ENCODE data around the gene SLC22A23. TPM values are rescaled to one million over a fixed set of nuclear protein-coding genes. Genes with fewer than 3 reads are reported as not detected.
A peak's percentile ranks its signal among the peaks of the same experiment; 100 is the strongest.

SLC22A23 gene
- total RNA-seq, 1 donor from 2014 or later = 27.8 TPM

DNA sequence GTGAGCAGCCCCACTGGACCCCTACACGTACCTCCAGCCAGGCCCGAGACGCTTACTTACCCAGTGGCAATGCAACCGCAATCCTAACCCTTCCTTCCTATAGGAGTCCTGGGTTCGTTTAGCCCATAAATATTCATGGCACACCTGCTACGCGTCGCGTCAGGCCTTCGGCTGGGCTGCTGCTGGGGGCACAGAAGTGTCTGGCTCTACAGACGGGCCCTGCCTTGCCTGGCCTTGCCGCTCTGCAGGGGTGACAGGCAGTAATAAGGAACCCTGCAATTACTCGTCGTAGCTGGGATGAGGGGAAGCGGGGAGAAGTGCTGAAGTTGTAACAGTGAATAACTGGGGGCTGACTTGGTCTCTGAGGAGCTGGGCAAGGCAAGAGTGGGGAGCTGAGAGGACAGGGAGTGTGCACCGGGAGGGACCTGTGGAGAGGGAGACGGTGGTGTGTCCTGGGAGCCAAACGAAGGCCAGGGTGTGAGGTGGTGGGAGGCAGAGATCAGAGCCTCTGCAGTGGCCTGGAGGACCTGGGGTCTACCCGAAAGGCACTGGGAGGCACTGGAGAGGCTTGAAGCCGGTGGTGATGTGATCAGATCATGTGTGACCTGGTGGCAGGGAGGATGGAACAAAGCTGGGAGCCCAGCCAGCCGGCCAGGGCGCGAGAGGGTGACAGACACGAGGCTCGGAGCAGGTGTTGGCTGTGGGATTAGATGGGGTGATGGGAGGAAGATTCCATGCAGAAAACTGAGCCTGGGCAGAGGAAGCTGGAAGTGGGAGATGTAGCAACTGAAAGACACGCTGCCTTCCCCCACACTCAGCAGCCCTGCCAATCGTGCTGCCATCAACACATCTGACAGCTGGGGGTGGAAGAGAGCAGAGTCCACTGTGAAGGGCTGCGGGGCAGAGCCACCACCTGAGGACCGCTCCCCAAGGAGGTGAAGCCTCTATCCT is 161.7 kb downstream of the SLC22A23 start:
- H3K36me3 ChIP-seq = peaks cover 3% of the 10 kb centered on the region
- intact Hi-C loops (cut with DNase I) = no loop called here
- no peaks in the 10 kb centered on the region for H3K27me3 ChIP-seq (ENCODE audit: low read depth)
- no peak for DNase-seq
- no peak overlapping the region for H3K4me3 ChIP-seq
- no peaks in the 10 kb centered on the region for H3K4me1 ChIP-seq
- H3K27ac ChIP-seq = no peak overlapping the region
- H3K9me3 ChIP-seq = no peaks in the 10 kb centered on the region
- TF ChIP-seq, protein P1, sequence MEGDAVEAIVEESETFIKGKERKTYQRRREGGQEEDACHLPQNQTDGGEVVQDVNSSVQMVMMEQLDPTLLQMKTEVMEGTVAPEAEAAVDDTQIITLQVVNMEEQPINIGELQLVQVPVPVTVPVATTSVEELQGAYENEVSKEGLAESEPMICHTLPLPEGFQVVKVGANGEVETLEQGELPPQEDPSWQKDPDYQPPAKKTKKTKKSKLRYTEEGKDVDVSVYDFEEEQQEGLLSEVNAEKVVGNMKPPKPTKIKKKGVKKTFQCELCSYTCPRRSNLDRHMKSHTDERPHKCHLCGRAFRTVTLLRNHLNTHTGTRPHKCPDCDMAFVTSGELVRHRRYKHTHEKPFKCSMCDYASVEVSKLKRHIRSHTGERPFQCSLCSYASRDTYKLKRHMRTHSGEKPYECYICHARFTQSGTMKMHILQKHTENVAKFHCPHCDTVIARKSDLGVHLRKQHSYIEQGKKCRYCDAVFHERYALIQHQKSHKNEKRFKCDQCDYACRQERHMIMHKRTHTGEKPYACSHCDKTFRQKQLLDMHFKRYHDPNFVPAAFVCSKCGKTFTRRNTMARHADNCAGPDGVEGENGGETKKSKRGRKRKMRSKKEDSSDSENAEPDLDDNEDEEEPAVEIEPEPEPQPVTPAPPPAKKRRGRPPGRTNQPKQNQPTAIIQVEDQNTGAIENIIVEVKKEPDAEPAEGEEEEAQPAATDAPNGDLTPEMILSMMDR (IDR thresholded peaks at IDR 0.05) = no peak
- no peak for ATAC-seq

- Histone ChIP-seq H3K27ac (no peak overlapping the region), H3K4me3 (no peak overlapping the region), H3K9me3 (no peaks in the 10 kb centered on the region), H3K36me3 (peaks cover 3% of the 10 kb centered on the region), H3K4me1 (no peaks in the 10 kb centered on the region), H3K27me3 (ENCODE audit: low read depth) (no peaks in the 10 kb centered on the region)
- TF ChIP-seq, protein P1 (IDR thresholded peaks at IDR 0.05) = no peak
- intact Hi-C loops (cut with DNase I) = no loop called here
- ATAC-seq (no peak), DNase-seq (no peak)
Measured at GRCh38 chr6:3294396-3294795, 162.5 kb downstream of the SLC22A23 start.

GRCh38 chr6:3293271-3294155 is 163.3 kb downstream of the SLC22A23 start:
- ATAC-seq (peak in 1 of 2 donors; percentile 13), DNase-seq (no peak)
- Histone ChIP-seq H3K27me3 (ENCODE audit: low read depth) (no peaks in the 10 kb centered on the region), H3K27ac (no peak overlapping the region), H3K9me3 (no peaks in the 10 kb centered on the region), H3K4me1 (no peaks in the 10 kb centered on the region), H3K4me3 (no peak overlapping the region), H3K36me3 (peaks cover 6% of the 10 kb centered on the region)
- intact Hi-C loops (cut with DNase I) = no loop called here
- TF ChIP-seq, protein P1 (IDR thresholded peaks at IDR 0.05) = no peak

DNA sequence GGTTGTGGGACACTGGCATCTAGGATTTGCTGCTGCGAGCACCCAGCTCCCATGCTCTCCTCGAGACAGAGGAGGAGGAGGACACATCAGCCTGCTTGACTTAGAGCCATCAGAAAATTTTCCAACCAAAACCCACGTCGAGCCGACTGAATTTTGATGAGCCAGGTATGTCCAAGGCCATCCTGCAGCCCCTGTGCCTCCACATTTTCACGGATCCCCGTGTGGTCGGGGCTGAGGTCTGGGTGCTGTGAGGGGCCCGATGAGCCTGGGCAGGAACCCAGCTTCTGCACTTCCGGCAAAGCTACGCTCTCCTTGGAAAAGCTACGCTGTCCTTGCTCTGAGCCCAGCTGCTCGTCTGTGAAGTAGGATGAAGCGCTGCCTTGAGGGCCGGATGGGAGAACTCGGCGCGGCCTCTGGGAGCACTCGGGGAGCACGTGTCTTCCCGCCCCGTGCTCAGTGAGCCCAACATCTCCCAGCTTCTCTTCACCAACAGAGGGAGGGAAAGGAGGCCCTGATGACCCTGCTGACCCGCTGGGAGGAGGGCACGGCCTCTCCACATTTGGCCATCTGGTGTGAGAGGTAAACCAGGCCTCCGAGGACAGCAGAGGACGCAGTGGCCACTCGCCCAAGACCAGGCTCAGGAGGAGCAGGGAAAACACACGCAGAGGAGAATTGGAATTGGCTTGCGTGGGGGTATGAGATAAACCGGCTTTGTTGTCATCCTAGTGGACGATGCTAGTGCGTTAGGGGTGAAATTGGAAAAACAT is 164.2 kb downstream of the SLC22A23 start:
- Histone ChIP-seq H3K36me3 (peaks cover 6% of the 10 kb centered on the region), H3K4me3 (no peak overlapping the region), H3K27me3 (ENCODE audit: low read depth) (no peaks in the 10 kb centered on the region), H3K27ac (peak overlapping the region; percentile 7), H3K9me3 (no peaks in the 10 kb centered on the region), H3K4me1 (no peaks in the 10 kb centered on the region)
- intact Hi-C loops (cut with DNase I) = no loop called here
- no peak for ATAC-seq
- TF ChIP-seq, protein P1 (IDR thresholded peaks at IDR 0.05) = no peak
- no peak for DNase-seq

DNA sequence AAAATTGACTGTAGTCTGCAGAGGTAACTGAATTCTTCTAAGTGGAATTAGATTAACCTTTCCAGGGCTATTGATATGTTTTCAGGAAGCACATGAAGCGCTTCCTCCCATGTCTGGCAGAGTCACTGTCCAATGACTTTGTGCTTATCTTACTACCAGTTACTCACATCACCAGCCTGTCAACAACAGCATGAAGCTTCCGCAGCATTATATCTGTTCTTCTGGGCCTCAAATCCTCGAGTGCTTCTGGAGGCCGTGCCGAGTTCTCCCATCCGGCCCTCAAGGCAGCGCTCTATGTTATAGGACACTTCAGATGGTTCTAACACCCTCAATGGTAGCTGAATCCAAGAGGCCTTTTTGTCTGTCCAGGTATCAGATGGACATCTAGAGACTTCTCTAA is 164.9 kb downstream of the SLC22A23 start:
- Histone ChIP-seq H3K27me3 (ENCODE audit: low read depth) (no peaks in the 10 kb centered on the region), H3K36me3 (peaks cover 8% of the 10 kb centered on the region), H3K4me3 (no peak overlapping the region), H3K9me3 (no peaks in the 10 kb centered on the region), H3K4me1 (no peaks in the 10 kb centered on the region), H3K27ac (peak overlapping the region; percentile 7)
- ATAC-seq (no peak), DNase-seq (no peak)
- TF ChIP-seq, protein P1 (IDR thresholded peaks at IDR 0.05) = no peak
- intact Hi-C loops (cut with DNase I) = no loop called here
